ENCODE measurements around the gene NPW.

The NPW gene

GRCh38 chr16:2056077-2056476, 36.5 kb downstream of the NPW start:
- DNase-seq = peak; percentile 15

- peak; percentile 28 for DNase-seq
Observed at GRCh38 chr16:2056681-2057407, 37.3 kb downstream of the NPW start.

GRCh38 chr16:2057438-2057837, 37.9 kb downstream of the NPW start:
- no peak for DNase-seq

- DNase-seq = no peak
Observed at GRCh38 chr16:2058420-2058819, 38.8 kb downstream of the NPW start.

- DNase-seq = no peak
Observed at GRCh38 chr16:2058872-2059271, 39.3 kb downstream of the NPW start.

- no peak for DNase-seq
Observed at GRCh38 chr16:2060346-2060745, 40.8 kb downstream of the NPW start.

GRCh38 chr16:2061023-2061422, 41.4 kb downstream of the NPW start:
- DNase-seq = no peak

- no peak for DNase-seq
Observed at GRCh38 chr16:2061526-2061925, 41.9 kb downstream of the NPW start.

GRCh38 chr16:2062801-2063200, 43.2 kb downstream of the NPW start:
- no peak for DNase-seq

- DNase-seq = no peak
Observed at GRCh38 chr16:2063861-2064260, 44.3 kb downstream of the NPW start.

GRCh38 chr16:2064368-2064945, 44.9 kb downstream of the NPW start:
- no peak for DNase-seq

- no peak for DNase-seq
Observed at GRCh38 chr16:2066139-2066538, 46.6 kb downstream of the NPW start.
